HCT116 (cell line): ENCODE measurements around the gene RPS24. TPM values are rescaled to one million over a fixed set of nuclear protein-coding genes. Genes with fewer than 3 reads are reported as not detected.

ENCODE experiments used
- ATAC-seq: fragments of 200-7000 bp; cut with Tn5 transposase; 2 replicates; pipeline ENCODE4 v1.9.1; 2020; ENCODE audit warnings: mild to moderate bottlenecking, moderate library complexity
- BruUV-seq: library from RNA; stranded (reverse); fragments of 400-500 nt; replicated peaks from 2 replicates; lab custom pipeline; 2021; lab: Mats Ljungman, UMichigan
- CTCF ChIA-PET: fragments of 300-600 bp; sonication (Branson Sonifier 250); formaldehyde crosslinking; loops from one replicate; lab custom pipeline; 2021; ENCODE audit warnings: antibody characterized with exemption; lab: Charles Lee
- POLR2A ChIA-PET: fragments of 300-600, 350-600 bp; sonication (Branson Sonifier 250); formaldehyde crosslinking; loops from one replicate; lab custom pipeline; 2021; ENCODE audit warnings: antibody characterized with exemption; lab: Charles Lee
- RAD21 ChIA-PET, 2 experiments: fragments of 300-600 bp; sonication (Branson Sonifier 250); formaldehyde crosslinking; loops; one replicate each; lab custom pipeline; 2023; ENCODE audit warnings: low total read pairs in 2 of 2; ENCODE audit not compliant: uncharacterized antibody in 2 of 2, unreplicated experiment in 2 of 2, low non-redundant PET in 1 of 2; lab: Charles Lee
- DNase-seq: peaks from one replicate; pipeline ENCODE4 v3.0.0-alpha.2; 2010; ENCODE audit warnings: low read depth, low spot score
- H2AFZ ChIP-seq: fragments of 200-600 bp; shearing (Covaris generic), sonication (generic); 2 replicates; pipeline ENCODE4 v1.6.1; 2017; ENCODE audit warnings: low read depth, mixed run types, mixed read lengths, antibody characterized with exemption, low read length; ENCODE audit not compliant: poor library complexity, severe bottlenecking
- H3K27ac ChIP-seq: 2 replicates; pipeline ENCODE4 v1.5.1; 2012; ENCODE audit warnings: low read depth, low read length
- H3K27me3 ChIP-seq: fragments of 200-600 bp; sonication (generic); 2 replicates; pipeline ENCODE4 v1.6.1; 2016; ENCODE audit warnings: mixed run types, low read length, mixed read lengths; ENCODE audit not compliant: insufficient read depth
- H3K36me3 ChIP-seq, 2 experiments: fragments of 200-500 bp in 1 of 2; fragments of 200-600 bp in 1 of 2; sonication (Bioruptor generic) in 1 of 2; sonication (generic) in 1 of 2; 2 replicates each; pipeline versions ENCODE4 v1.5.1 to v1.6.1; 2014 to 2016; ENCODE audit warnings: low read length in 2 of 2, inconsistent platforms in 1 of 2, mixed read lengths in 1 of 2, mixed run types in 1 of 2; ENCODE audit not compliant: insufficient read depth in 2 of 2, control insufficient read depth in 1 of 2
- H3K4me1 ChIP-seq, 2 experiments: fragments of 200-600 bp in 1 of 2; sonication (generic) in 1 of 2; 2 replicates each; pipeline versions ENCODE4 v1.5.1 to v1.6.1; 2012 to 2017; ENCODE audit warnings: low read length in 2 of 2, inconsistent platforms in 1 of 2, mild to moderate bottlenecking in 1 of 2, mixed read lengths in 1 of 2, mixed run types in 1 of 2, moderate library complexity in 1 of 2; ENCODE audit not compliant: insufficient read depth in 2 of 2, control insufficient read depth in 1 of 2
- H3K4me2 ChIP-seq: fragments of 200-600 bp; sonication (generic); 2 replicates; pipeline ENCODE4 v1.6.1; 2017; ENCODE audit warnings: mixed run types, low read length, mixed read lengths
- H3K4me3 ChIP-seq, 2 experiments: fragments of 200-600 bp in 1 of 2; sonication (generic) in 1 of 2; replicated peaks in 1 of 2; 2 replicates each; pipeline ENCODE4 v1.5.1; 2011 to 2016; ENCODE audit warnings: low read length in 2 of 2, control low read depth in 1 of 2, low read depth in 1 of 2, mild to moderate bottlenecking in 1 of 2, mixed read lengths in 1 of 2, mixed run types in 1 of 2
- H3K79me2 ChIP-seq: fragments of 200-600 bp; sonication (generic); 2 replicates; pipeline ENCODE4 v1.6.1; 2017; ENCODE audit warnings: mild to moderate bottlenecking, mixed run types, low read length, moderate library complexity, mixed read lengths; ENCODE audit not compliant: insufficient read depth
- H3K9ac ChIP-seq: fragments of 200-600 bp; sonication (generic); 2 replicates; pipeline ENCODE4 v1.6.1; 2016; ENCODE audit warnings: low read length, mixed read lengths
- H3K9me2 ChIP-seq: fragments of 200-600 bp; sonication (generic), shearing (Covaris generic); 2 replicates; pipeline ENCODE4 v1.6.1; 2017; ENCODE audit warnings: mixed run types, mild to moderate bottlenecking, moderate library complexity; ENCODE audit not compliant: insufficient read depth
- H3K9me3 ChIP-seq, 2 experiments: fragments of 200-500 bp in 1 of 2; fragments of 200-600 bp in 1 of 2; sonication (Bioruptor generic) in 1 of 2; sonication (generic) in 1 of 2; 2 replicates each; pipeline ENCODE4 v1.6.1; 2014 to 2017; ENCODE audit warnings: low read length in 2 of 2, mixed read lengths in 2 of 2, inconsistent platforms in 1 of 2, low read depth in 1 of 2, mild to moderate bottlenecking in 1 of 2, mixed run types in 1 of 2, moderate library complexity in 1 of 2; ENCODE audit not compliant: control insufficient read depth in 1 of 2, insufficient read depth in 1 of 2
- H4K20me1 ChIP-seq: fragments of 200-600 bp; sonication (generic), shearing (Covaris generic); 2 replicates; pipeline ENCODE4 v1.6.1; 2017; ENCODE audit warnings: mixed run types, mild to moderate bottlenecking, moderate library complexity; ENCODE audit not compliant: insufficient read depth
- ELF1 ChIP-seq: IDR thresholded peaks from 2 replicates; pipeline ENCODE4 v1.6.1; 2012; ENCODE audit warnings: low read depth, borderline replicate concordance
- EZH2 ChIP-seq: fragments of 200-600 bp; sonication (generic); IDR thresholded peaks from 2 replicates; pipeline ENCODE4 v1.6.1; 2017; ENCODE audit warnings: antibody characterized with exemption, mixed run types
- RAD21 ChIP-seq: IDR thresholded peaks from 2 replicates; pipeline ENCODE4 v1.6.1; 2012; ENCODE audit warnings: low read depth, mild to moderate bottlenecking
- SP1 ChIP-seq: IDR thresholded peaks from 2 replicates; pipeline ENCODE4 v1.6.1; 2012; ENCODE audit warnings: low read depth
- TCF7L2 ChIP-seq: IDR thresholded peaks from 2 replicates; pipeline ENCODE4 v1.7.0; 2011; ENCODE audit warnings: borderline replicate concordance, inconsistent platforms; ENCODE audit not compliant: insufficient read depth, insufficient read length; ENCODE audit errors: extremely low read depth
- ZNF274 ChIP-seq: fragments of 200-500 bp; sonication (Bioruptor generic); IDR thresholded peaks from 2 replicates; pipeline ENCODE4 v1.6.1; 2014; ENCODE audit warnings: mild to moderate bottlenecking, low read depth, low read length, inconsistent platforms
- intact Hi-C: fragments of 100-400 bp; cut with micrococcal nuclease; formaldehyde crosslinking; loops from 2 replicates; pipeline ENCODE4 v1.10.0; 2022
- total RNA-seq: library from RNA; stranded (reverse); gene quantifications from one replicate; pipeline ENCODE4 v1.2.1, GENCODE V29; 2021; ENCODE audit not compliant: unreplicated experiment
- TF ChIP-seq, protein P1 (sequence below): IDR thresholded peaks from 2 replicates; pipeline ENCODE4 v1.6.1; 2012
- TF ChIP-seq, protein P2 (sequence below), 3 experiments: fragments of 200-600 bp in 1 of 3; sonication (generic) in 1 of 3; IDR thresholded peaks in 2 of 3; conservative IDR thresholded peaks in 1 of 3; 2 replicates each; pipeline ENCODE4 v1.5.1; 2012 to 2017; ENCODE audit warnings: low read depth in 2 of 3, low read length in 2 of 3, antibody characterized with exemption in 1 of 3, borderline replicate concordance in 1 of 3, control low read depth in 1 of 3, mild to moderate bottlenecking in 1 of 3, mixed read lengths in 1 of 3, mixed run types in 1 of 3, moderate library complexity in 1 of 3; ENCODE audit not compliant: insufficient read depth in 1 of 3
- TF ChIP-seq, protein P3 (sequence below): IDR thresholded peaks from 2 replicates; pipeline ENCODE4 v1.6.1; 2012; ENCODE audit warnings: low read depth

Gene RPS24
- total RNA-seq, 1 experiment from 2014 or later: 1,764 TPM

DNA sequence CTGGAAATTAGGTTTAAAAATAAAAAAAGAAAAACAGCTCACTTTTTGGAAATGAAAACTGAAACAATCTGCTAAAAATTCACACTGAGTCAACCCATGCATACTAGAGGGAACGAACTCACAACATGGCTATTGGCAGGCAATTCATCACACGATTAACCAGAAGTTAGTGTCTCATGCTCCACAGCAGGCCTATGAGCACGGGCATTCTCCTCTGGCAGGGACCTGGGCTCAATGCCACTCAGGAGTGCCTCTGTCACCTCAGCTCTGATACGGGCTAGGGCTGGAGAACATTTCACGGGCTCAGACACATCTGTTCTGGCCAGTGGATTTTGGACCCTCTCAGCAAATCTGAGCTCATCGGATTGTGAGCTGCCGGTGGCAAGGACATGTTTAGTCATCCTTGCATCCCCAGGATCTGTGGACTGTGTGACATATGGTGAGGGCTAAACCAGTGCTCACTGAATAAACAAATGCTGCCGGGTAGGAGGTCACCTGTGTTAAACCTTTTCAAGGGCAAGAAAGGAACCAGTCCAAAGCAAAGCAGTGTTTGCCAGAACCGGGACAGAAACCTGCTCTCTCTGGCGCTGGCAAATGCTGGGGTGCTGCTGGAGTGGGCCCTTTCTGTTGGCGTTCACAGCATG, 44.5 kb upstream of the RPS24 start:
- ChIA-PET CTCF (no interaction called here), POLR2A (no interaction called here), RAD21 (no interaction called here)
- Histone ChIP-seq H3K4me1 (no peaks in the 10 kb centered on the region), H2AFZ (no peak overlapping the region), H3K4me3 (no peak overlapping the region), H3K9me2 (no peaks in the 10 kb centered on the region), H3K27ac (no peak overlapping the region), H3K9me3 (no peaks in the 10 kb centered on the region), H3K4me2 (no peak overlapping the region), H3K79me2 (no peaks in the 10 kb centered on the region), H4K20me1 (no peaks in the 10 kb centered on the region), H3K36me3 (peaks cover 59 to 77% of the 10 kb centered on the region in 2 experiments), H3K27me3 (no peaks in the 10 kb centered on the region), H3K9ac (no peak overlapping the region)
- intact Hi-C loops: no loop called here
- no TSS peak for BruUV-seq
- ATAC-seq: no peak
- no peak for DNase-seq
- no peak for TF ChIP-seq RAD21

DNA sequence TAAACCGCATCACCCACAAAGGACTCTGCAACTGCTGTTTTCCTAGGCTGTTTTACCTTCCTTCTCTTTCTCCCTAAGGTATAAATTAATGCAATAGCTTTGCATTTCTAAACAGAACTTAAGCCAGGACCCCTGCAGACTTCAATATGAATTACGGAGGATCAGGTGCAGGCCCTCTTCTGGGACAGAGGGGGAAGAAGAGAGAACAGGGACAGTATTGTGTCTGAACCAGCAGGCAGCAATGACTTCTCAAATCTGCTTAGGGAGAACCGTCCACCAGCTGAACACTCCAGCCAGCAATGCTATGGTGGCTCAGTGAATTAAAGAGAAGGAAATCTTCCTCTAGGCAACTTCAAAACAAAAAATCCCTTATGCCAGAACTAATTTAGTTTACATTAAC, 40.0 kb upstream of the RPS24 start:
- ATAC-seq: no peak
- RAD21 ChIA-PET: no interaction called here
- Histone ChIP-seq H3K27me3 (no peaks in the 10 kb centered on the region), H3K27ac (no peak overlapping the region), H3K9me2 (no peaks in the 10 kb centered on the region), H3K4me3 (no peak overlapping the region), H3K4me1 (no peaks in the 10 kb centered on the region), H3K36me3 (peaks cover 31 to 40% of the 10 kb centered on the region in 2 experiments), H3K79me2 (no peaks in the 10 kb centered on the region), H4K20me1 (no peaks in the 10 kb centered on the region), H2AFZ (no peak overlapping the region), H3K9ac (no peak overlapping the region), H3K9me3 (no peaks in the 10 kb centered on the region), H3K4me2 (no peak overlapping the region)
- no peak for DNase-seq
- TF ChIP-seq SP1: no peak
- TF ChIP-seq ELF1: no peak
- no peak for TF ChIP-seq EZH2
- TF ChIP-seq, protein P1, sequence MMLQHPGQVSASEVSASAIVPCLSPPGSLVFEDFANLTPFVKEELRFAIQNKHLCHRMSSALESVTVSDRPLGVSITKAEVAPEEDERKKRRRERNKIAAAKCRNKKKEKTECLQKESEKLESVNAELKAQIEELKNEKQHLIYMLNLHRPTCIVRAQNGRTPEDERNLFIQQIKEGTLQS: no peak
- TF ChIP-seq, protein P2, sequence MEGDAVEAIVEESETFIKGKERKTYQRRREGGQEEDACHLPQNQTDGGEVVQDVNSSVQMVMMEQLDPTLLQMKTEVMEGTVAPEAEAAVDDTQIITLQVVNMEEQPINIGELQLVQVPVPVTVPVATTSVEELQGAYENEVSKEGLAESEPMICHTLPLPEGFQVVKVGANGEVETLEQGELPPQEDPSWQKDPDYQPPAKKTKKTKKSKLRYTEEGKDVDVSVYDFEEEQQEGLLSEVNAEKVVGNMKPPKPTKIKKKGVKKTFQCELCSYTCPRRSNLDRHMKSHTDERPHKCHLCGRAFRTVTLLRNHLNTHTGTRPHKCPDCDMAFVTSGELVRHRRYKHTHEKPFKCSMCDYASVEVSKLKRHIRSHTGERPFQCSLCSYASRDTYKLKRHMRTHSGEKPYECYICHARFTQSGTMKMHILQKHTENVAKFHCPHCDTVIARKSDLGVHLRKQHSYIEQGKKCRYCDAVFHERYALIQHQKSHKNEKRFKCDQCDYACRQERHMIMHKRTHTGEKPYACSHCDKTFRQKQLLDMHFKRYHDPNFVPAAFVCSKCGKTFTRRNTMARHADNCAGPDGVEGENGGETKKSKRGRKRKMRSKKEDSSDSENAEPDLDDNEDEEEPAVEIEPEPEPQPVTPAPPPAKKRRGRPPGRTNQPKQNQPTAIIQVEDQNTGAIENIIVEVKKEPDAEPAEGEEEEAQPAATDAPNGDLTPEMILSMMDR (IDR thresholded peaks at IDR 0.05 in 2 of 3, conservative IDR thresholded peaks at IDR 0.05 in 1 of 3; ENCODE audit: borderline replicate concordance in 1 of 3, insufficient read depth in 1 of 3, low read depth in 2 of 3, low read length in 2 of 3): no peak
- TF ChIP-seq TCF7L2: no peak
- TF ChIP-seq, protein P3, sequence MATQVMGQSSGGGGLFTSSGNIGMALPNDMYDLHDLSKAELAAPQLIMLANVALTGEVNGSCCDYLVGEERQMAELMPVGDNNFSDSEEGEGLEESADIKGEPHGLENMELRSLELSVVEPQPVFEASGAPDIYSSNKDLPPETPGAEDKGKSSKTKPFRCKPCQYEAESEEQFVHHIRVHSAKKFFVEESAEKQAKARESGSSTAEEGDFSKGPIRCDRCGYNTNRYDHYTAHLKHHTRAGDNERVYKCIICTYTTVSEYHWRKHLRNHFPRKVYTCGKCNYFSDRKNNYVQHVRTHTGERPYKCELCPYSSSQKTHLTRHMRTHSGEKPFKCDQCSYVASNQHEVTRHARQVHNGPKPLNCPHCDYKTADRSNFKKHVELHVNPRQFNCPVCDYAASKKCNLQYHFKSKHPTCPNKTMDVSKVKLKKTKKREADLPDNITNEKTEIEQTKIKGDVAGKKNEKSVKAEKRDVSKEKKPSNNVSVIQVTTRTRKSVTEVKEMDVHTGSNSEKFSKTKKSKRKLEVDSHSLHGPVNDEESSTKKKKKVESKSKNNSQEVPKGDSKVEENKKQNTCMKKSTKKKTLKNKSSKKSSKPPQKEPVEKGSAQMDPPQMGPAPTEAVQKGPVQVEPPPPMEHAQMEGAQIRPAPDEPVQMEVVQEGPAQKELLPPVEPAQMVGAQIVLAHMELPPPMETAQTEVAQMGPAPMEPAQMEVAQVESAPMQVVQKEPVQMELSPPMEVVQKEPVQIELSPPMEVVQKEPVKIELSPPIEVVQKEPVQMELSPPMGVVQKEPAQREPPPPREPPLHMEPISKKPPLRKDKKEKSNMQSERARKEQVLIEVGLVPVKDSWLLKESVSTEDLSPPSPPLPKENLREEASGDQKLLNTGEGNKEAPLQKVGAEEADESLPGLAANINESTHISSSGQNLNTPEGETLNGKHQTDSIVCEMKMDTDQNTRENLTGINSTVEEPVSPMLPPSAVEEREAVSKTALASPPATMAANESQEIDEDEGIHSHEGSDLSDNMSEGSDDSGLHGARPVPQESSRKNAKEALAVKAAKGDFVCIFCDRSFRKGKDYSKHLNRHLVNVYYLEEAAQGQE: no peak
- TF ChIP-seq ZNF274: no peak
- BruUV-seq: no TSS peak
- CTCF ChIA-PET: no interaction called here
- POLR2A ChIA-PET: no interaction called here
- intact Hi-C loops: no loop called here
